GM21723 (cell line): ENCODE results near the gene CYREN.

Experiments
- ATAC-seq: cut with Tn5 transposase; IDR thresholded peaks from one replicate; pipeline ENCODE4 v1.9.1; 2021; ENCODE audit warnings: mild to moderate bottlenecking, moderate library complexity; ENCODE audit not compliant: unreplicated experiment

CYREN gene

DNA sequence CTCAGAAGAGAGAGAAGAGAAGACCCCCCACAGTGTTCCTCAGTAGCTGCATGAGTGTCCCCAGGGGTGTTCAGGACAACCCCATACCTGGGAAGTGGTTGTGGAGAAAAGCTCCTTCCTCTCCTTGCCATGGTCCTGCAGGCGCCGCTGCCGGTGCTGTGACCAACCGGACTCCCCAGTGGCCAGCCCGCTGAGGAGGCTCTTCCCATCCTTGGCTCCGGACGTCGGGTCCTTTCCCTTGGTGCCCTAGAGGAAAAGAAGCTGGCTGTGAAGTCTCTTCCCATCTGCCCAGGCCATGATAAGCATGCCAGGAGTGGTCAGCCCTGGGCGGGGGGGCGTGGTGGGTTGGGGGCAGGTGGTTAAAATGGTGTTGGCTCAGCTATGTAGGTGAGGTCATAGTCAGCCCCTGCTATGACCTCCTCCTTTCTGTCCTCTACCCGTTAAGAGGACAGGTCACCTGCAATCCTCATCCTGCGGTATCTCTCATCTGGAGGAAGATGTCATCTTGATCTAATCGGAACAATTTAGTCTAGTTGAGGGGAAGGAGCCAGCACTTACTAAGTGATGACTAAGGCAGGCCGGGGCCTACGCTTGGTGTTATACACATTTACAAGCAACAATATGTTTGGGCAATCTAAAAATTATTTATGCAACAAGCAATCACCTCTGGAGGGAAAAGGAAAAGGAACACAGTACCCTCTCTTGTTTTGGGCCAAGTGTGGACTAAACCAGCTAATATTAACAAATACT lies 27.6 kb upstream of the CYREN start:
- no peak for ATAC-seq

DNA sequence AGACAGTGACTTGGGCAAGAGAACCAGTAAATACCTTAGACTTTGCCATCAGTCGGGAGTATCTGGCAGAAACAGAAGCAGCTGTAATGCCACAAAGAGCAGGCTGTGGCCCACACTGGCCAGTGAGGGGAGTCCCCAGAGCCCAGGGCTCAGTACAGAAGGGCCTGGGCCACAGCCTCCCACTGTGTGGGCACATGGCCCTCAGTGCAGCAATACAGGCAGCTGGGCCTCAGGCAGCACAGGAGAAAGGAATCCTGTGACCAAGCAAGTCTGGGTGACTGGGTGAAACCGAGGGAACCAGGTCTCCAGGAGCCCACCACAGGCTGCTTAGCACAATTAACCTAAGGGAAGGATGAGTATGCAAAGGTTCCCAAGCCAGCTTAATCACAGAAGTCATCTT lies 26.8 kb upstream of the CYREN start:
- no peak for ATAC-seq

DNA sequence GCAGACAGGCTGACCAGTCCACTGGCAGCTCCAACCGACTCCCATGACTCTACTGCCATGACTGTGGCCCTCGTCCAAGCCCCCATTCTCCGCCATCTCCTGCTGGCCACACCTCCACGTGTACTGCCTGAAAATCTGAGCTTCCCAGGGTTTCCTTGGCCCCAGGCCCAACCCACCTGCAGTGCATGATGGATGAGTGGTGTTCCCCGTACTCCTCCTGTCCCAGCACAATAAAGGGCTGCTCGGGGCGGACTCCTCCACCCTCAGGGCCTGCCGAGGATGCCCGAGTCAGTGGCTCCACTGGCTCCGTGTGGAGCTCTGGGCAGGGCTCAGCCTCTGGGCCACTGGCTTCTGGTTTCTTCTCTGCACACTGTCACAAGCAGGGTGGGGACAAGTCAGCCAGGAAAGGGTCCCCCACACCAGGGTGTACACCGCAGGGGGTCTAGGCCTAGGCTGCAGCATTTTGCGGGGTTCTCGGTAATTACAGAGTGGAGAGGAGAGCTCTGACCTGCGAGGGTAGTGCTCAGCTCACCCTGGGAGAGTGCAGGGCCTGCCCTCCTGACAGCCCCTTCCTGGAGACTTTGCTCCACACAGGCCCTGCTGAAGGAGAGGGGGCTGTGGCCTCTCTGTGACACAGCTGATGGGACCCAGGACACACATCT lies 25.6 kb upstream of the CYREN start:
- ATAC-seq: no peak

DNA sequence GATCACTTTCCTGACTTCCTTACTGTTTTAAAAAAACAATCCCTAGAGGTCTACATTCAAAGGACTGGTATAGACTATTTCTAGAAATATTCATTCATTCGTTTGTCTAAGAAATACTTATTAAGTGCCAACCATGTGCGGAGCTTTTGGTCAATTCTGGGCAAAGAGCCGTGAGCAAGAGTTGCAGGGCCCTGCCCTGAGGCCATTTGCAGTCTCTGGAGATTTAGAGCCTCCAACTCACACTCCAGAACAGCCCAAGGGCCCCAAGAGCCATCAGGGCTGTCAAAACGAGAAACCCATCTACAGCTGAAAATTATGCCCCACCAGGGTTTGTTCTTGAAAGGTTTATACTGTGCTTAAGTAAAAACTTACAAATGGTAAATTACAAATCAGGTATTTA lies 24.6 kb upstream of the CYREN start:
- ATAC-seq: no peak

DNA sequence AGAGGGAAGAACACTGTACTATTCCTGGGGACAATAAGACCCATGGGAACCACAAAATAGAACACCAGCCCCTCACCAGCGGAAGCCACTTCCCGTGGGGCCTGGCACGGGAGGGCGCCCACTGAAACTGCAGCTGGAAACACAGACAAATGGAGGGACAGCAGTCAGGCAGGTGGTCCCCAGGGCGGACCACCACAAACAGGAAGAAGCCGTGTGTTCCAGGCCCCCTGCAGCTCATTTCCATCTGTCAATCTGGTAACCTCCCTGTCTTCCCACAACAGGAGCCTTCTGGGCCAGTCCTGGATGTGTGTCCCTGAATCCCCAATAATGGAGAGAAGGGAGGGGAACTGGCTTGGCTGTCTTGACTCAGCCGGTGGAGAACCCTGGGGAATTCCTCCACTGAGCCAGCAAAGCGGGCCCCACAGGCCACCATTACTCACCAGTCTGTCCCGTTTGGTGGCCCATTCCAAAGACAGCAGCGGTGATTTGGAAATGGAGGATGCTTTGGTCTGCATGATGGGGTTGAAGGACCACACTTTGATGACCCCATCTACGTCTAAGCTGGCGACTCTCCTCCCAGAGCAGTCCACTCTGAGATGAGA lies 24.1 kb upstream of the CYREN start:
- no peak for ATAC-seq

DNA sequence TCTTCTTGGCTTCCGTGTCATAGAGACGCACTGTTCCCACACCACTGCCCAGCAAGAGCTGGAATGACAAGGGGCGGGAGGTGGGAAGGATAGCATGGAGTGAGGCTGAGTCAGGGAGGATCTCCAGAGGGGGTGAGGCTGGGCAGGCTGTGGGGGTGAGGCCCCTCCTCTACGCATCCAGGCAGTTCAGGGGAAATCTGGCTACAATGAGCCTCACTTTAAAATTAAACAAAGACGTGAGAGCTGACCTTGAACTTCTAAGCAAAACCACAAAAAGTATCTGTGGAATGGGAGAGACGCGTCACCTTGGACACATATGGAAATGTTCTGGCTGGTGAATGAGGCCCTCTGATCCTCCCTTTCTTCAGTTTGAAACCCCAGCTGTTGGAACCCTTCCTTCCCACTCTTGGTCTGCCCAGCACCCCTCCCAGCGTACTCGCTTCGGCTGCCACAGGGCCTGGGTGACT lies 23.1 kb upstream of the CYREN start:
- ATAC-seq: no peak

DNA sequence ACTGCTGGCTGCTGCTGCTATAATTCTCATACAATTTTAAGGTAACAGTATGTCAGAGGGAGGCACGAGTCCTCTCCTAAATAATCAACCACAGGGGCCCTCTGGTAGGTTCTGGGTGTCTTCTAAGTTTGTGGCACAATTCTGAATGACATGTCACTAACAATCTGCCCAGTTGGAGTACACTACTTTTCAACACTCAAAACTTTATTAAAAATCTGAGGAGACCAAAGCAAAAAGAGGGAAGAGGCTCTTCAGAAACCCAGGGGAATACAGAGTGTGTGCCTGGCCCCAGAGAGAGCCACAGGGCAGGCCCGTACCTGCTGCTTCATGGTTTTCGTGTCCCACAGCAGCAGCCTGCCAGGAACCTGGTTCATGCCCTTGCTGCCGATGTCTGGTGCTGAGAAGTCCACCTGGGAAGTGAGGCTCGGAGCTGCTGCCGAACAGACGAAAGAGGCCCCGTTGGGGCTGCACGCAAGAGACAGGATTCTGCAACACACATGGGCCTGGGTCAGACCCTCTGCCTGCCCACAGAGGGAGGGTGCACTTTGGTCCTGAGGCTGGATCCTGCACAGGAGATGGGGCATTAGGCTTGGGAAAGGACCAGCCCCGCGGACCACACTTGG lies 22.5 kb upstream of the CYREN start:
- no peak for ATAC-seq

DNA sequence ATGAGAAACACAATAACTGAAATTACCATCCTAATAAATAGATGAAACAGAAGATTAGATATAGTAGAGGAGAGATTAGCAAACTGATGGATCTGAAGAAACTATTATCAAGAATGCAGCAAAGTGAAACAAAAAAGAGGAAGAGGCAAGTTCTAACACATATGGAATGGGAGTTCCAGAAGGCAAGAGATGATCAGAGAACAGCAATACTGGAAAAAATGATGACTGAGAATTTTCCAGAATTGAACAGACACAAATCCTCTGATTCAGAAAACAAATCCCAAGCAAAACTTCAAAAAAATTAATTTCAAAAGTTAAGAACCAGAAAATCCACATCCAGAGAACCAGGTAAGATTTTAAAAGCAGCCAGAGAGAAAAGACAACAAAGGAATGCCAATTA lies 20.2 kb upstream of the CYREN start:
- ATAC-seq: no peak

DNA sequence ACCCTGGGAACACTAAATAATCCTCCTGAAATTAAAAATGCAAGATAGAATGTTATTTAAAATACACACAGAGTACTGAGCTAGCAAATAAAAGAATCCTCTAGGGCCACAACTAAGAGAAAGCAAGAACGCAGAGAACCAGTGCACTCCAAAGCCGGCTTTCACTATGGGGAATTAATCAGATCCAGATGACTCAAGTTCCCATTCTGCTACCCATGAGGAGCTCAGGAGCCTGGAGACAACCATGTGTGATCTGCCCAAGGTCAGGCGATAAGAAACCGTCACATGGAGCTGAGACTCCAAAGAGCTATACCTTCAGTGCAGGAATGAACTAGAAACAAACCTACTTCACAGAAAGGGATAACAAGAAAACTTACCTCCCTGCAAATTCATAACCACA lies 19.5 kb upstream of the CYREN start:
- no peak for ATAC-seq

DNA sequence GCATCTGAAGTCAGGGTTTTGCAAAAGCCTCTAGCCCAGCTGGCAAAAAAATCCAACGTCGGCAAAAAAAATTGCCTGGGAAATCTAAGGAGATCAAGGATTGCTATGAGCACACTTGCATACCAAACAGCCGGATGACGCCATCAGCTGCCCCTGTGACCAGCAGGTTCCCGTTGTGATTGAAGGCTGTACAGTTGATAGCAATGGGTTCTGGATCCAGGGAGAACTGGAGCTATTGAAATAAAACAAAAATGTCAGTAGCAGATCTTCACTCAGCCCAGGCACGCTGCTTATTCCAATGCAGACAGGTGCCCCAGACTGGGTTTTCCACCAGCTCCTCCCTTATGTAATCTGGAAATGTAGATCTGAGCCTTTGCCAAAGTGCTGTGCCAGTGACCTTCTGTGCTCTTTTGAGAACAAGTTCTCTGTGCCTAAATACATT lies 18.7 kb upstream of the CYREN start:
- ATAC-seq: no peak

DNA sequence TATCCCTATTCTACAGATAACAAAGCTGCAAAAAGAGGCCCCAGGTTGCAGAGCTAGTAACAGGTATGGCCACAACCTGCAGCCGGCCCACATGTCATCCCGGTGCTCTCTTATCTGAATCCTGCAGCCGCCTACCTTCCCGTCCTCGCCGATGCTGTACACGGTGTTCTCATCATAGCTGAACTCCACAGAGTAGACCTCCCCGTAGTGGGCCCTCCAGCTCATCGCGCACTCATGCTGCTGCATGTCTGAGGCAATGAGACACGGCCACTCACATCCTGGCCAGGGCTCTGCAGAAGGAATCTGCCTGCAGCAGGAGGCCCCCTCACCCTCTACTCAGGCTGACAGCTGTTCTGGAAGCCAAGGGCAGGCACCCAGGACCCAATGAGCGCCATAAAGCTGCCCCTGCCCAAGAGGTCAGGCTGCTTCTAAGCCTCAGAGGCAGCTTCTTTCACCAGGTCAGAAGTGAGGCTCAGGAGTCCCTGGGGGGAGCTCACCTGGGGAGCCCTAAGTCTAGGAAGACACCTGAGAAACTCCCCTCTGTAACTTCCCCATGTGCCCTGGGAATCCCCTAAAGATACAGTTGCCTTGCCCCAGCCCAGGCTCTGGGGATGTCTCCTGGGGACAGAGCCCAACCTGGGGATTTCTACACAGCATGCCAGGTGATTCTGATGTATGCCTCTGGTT lies 17.9 kb upstream of the CYREN start:
- peak; percentile 52 for ATAC-seq

DNA sequence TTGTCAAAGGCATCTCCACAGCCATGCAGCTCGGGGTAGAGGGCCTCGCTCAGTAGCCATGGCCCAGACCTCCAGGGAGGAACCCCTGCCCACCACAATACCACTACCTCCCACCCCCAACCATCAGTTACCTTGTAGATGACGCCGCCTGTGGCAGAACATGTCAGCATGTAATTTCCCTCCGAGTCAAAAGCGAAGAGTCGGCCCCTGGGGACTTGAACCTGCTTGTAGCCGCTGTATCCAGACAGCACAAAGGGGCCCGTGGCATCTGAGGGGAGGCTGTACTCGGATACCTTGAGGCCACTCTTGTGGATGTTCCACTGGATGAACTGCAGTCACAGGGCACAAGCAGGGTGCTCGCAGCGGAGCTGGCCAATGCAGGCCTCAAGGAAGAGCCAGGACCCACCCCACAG lies 16.3 kb upstream of the CYREN start:
- ATAC-seq: peak; percentile 65

DNA sequence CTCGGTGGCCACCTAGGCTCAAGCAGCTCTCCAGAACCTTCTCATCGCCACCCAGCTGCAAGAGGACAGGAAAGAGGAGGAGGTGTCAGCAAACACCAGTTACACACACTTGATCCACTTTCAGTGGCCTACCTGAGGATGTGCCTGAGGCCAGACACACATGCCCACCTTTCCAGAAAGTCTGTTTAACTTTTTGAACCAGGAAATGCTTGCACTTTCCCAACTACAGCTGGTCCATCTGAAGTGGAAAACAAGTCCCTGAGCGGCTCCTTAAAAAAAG lies 15.7 kb upstream of the CYREN start:
- no peak for ATAC-seq

DNA sequence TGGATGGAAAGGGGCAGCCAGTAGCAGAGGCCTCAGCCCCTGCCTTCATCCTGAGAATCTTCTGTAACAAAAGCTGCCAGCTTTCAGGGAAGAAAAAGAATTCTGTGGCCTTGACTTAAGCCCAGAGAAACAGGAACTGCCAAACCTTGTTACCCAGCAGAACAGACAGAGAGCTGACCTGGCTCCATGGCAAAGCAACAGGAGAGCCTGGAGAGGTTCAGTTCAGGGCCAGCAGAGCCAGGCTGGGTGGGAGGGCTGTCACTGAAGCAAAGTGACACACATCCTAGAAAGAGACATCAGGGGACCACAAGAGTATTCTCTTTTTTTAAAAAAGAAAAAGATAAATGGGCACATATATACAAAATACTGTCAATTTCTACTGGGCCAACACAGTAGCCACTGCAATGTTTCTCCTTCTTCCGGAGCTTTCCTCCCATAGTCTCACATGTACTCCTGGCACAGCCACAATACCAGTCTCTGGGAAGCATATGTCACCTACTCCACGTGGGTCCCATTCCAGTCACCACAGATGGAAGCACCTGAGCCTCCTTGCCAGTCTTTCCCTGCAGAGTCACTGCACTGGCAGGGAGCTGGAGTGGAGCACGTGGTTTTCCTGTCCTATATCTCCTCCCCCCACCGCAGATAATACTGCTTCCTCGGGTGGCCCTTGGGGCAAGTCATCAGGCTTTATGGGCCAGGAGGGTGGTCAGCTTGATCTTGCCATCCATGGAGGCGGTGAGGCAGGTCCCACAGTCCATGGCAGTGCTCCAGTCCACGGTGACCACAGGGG lies 15.2 kb upstream of the CYREN start:
- no peak for ATAC-seq

DNA sequence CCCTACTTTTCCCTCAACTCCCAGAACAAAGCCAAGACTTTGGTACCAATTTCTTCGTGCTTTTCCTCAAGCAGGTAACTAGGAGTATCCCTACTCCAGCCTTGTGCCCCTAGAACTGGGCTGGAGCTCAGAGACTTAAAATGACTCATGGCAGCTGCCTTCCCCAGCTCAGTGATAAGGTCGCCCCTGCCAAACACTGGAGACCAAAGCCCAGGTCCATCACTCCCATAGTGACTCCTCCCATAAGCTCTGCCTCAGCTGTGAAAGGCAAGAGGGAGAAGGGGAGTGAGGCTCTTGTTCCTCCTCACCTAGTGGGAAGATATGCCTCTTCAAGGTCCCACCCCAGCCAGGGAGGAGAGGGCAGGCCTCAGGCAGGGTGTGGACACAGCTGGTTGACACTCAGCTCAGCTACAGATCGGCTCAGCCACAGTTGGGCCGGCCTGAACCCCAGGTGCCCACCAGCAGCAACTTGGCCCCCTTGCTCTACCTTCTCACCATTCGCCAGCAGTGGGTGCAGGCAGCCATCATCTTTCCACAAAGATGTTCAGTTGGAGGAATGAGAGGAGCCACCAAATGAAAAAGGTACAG lies 13.8 kb upstream of the CYREN start:
- ATAC-seq: no peak

DNA sequence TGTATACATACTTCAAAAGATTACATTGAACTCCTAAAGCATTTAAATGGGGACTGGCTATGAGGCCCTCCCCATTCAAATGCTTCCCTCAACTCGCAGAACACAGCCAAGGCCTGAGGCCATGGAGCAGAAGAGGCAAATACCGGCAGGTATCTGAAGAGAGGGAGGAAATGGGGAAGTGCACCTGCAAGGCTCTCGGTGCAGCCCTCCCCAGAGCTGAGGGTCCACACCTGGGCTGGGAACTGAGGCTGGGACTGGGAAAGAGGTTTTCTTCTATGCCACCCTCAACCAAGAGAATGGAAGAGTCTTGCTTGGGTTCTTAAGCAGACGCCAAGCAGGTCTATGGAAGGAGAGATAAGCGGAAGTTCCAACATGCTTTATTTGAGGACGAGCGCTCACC lies 13.0 kb upstream of the CYREN start:
- ATAC-seq: no peak

DNA sequence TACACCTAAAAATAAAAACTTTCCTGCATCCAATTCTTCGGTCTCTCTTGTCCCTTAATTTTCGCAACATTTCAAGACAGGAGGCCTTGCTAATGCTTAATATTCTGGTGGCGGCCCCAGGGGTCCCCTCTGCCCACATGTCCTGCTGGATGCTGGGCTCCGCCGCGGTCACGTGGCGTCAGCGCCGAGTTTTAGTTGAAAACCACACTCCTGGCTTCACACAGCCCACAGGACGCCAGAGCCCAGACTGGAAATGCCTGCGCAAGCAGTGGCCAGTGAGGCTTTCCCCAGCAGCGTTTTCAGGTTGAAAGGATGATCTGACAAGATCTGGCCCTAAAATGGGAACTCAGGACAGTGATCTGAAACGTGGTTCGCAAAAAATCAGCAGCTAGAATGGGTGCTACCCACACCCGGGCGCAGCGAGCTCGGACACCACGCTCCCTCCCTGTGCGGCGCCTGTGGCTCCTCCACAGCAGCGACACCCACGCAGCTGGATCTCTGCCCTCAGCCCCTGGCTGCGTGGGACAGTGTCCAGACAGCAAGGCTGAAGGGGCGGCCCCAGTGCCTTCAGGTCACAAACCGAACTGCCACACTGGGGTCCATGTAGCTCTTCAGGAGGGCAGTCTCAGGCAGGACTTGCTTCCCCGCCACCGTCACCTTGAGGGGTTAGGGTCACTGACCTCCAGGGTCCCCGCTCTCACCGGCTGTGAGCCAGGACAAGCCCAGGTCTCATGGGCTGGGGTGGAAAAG lies 11.6 kb upstream of the CYREN start:
- no peak for ATAC-seq

DNA sequence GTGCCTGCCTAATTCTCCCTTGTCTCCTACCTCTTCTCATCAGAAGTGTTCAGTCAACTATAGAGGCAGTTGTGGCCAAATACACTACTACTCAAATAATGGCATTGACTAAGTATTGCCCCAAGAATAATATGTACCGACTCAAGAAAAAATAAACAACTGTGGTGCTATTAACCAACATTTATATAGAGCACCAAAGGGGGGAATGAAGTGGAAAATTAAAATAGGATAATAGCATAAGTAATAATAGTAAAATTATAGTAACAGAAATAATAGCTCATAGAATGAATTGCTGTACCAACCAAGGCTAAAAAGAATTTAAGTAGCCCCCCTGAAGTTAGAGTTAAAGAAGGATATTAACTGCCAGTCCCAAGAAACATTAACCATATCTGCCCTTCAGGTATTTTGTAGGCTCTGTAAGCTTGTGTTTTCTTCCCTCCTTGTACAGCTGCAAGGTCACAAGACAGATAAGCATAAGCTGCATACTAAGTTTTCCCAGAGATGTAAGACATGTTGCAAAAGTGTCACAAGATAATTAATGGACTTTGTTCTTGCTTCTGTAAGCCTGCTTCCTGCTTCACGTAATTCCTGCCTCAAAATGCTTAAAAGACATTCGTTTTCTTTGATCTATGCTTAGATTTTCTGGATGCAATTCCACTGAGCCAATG lies 10.9 kb upstream of the CYREN start:
- no peak for ATAC-seq

DNA sequence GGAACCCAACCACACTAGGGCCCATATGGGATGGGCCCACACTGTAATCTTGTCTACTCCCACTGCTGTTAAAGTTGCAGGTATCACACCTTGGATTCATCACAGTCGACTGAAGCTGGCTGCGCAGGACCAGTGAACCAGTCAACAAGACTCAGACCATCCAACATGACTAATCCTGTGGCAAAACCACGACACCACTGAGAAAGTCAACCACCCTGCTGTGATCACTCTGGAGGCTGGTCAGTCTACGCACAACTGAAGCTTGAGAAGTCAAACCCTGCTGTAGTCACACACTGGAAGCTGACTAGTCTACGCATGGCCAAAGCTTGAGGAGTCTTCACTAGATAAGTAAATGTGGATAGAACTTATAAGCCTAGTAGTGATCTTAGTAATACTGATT lies 9.6 kb upstream of the CYREN start:
- no peak for ATAC-seq
